Adrenal gland (tissue), 12 donors: ENCODE results near the gene MYH6. TPM values are rescaled to one million over a fixed set of nuclear protein-coding genes. Genes with fewer than 3 reads are reported as not detected.

Experiments used
- DNase-seq, 7 donors: peaks; one replicate each; pipeline ENCODE4 v3.0.0-alpha.2; 2019 to 2020
- H3K27ac ChIP-seq, 5 donors: fragments of 200-600 bp; sonication (generic) in 4 of 5; 1 replicate in 3 of 5; 2 replicates in 2 of 5; pipeline versions ENCODE4 v1.5.1 to v1.8.0; 2016 to 2020; ENCODE audit warnings: mild to moderate bottlenecking in 1 of 5
- H3K27me3 ChIP-seq: fragments of 200-600 bp; 2 replicates; pipeline ENCODE4 v1.8.0; 2021
- H3K36me3 ChIP-seq, 2 donors: fragments of 200-600 bp; replicated peaks in 1 of 2; 1 replicate in 1 of 2; 2 replicates in 1 of 2; pipeline versions ENCODE4 v1.5.1 to v1.8.0; 2018 to 2022
- H3K4me1 ChIP-seq, 2 donors: fragments of 200-600 bp; replicated peaks in 1 of 2; 1 replicate in 1 of 2; 2 replicates in 1 of 2; pipeline versions ENCODE4 v1.5.1 to v1.8.0; 2018 to 2021
- H3K4me3 ChIP-seq, 4 donors: fragments of 200-600 bp; sonication (generic) in 3 of 4; one replicate each; pipeline ENCODE4 v1.5.1; 2016 to 2018
- H3K9me3 ChIP-seq, 3 donors: fragments of 200-600 bp; sonication (generic) in 1 of 3; replicated peaks in 1 of 3; 1 replicate in 2 of 3; 2 replicates in 1 of 3; pipeline versions ENCODE4 v1.5.1 to v1.8.0; 2016 to 2021
- POLR2A ChIP-seq, 2 donors: fragments of 450-650 bp; IDR thresholded peaks; one replicate each; pipeline ENCODE4 v1.6.1; 2017; ENCODE audit warnings: antibody characterized with exemption in 2 of 2, mild to moderate bottlenecking in 2 of 2, moderate library complexity in 1 of 2
- WGBS, 4 donors: extraction: QIAGEN DNeasy Blood & Tissue Kit in 2 of 4; methylation state at CpG; one replicate each; pipeline versions ENCODE4 v1.1.5 to v1.1.7; 2013 to 2017; 5-methylcytosine and 5-hydroxymethylcytosine counted together
- intact Hi-C, 2 donors: fragments of 100-400 bp; cut with DNase I; formaldehyde crosslinking; loops; one replicate each; pipeline versions ENCODE4 v1.14.1 to v1.15.0; 2022 to 2023
- polyA plus RNA-seq, 3 donors: library from polyadenylated mRNA; stranded (reverse); fragments of 200-250 nt in 2 of 3; fragments of 350-450 nt in 1 of 3; fragmentation: Illumina TruSeq in 1 of 3; extraction: RNeasy Lipid Tissue Mini Kit (QIAGEN cat#74804) in 1 of 3; gene quantifications; one replicate each; pipeline ENCODE4 v1.2.3, GENCODE V29; 2013 to 2014
- total RNA-seq, 9 donors: library from RNA; depleted of rRNA in 4 of 9; stranded (reverse); fragments of >200 nt in 4 of 9; fragments of 120-200 nt in 1 of 9; fragmentation: NEBNext Ultra II Directional in 1 of 9; extraction: Animal tissue kit (Norgen Biotek cat#: 25700) in 1 of 9; gene quantifications; one replicate each; pipeline versions ENCODE4 v1.1.0 to v1.2.4, GENCODE V29; 2013 to 2023
- TF ChIP-seq, protein P1 (sequence below), 6 experiments: fragments of 450-650 bp in 4 of 6; fragments of 200-600 bp in 2 of 6; sonication (generic) in 1 of 6; IDR thresholded peaks; 1 replicate in 5 of 6; 2 replicates in 1 of 6; pipeline versions ENCODE4 v1.5.1 to v1.8.0; 2016 to 2021; ENCODE audit warnings: antibody characterized with exemption in 6 of 6, mild to moderate bottlenecking in 2 of 6, moderate library complexity in 1 of 6
- donor health status: healthy with polysubstance abuse.
- donor health status: Bipolar disorder and iron deficiency.
- donor health status: DM: yes; HTN: yes; CAD: no.
- donor health status: DM: no; HTN: no; CAD: no.
- donor health status: DM: no; HTN: no; CAD: no.
- donor health status: DM: yes; HTN: yes; CAD: no.

The MYH6 gene
- total and polyA plus RNA-seq, 12 donors = under 0.01 to 5.2 (median 0.27) TPM; not detected in 5

GRCh38 chr14:23399136-23399535, 8.9 kb downstream of the MYH6 start:
- intact Hi-C loops = no loop called here
- Histone ChIP-seq H3K27me3 (no peaks in the 10 kb centered on the region), H3K4me3 (no peak overlapping the region), H3K27ac (no peak overlapping the region), H3K9me3 (no peaks in the 10 kb centered on the region), H3K36me3 (no peaks in the 10 kb centered on the region), H3K4me1 (no peaks in the 10 kb centered on the region)
- no peak for TF ChIP-seq POLR2A (IDR thresholded peaks at IDR 0.05)
- TF ChIP-seq, protein P1, sequence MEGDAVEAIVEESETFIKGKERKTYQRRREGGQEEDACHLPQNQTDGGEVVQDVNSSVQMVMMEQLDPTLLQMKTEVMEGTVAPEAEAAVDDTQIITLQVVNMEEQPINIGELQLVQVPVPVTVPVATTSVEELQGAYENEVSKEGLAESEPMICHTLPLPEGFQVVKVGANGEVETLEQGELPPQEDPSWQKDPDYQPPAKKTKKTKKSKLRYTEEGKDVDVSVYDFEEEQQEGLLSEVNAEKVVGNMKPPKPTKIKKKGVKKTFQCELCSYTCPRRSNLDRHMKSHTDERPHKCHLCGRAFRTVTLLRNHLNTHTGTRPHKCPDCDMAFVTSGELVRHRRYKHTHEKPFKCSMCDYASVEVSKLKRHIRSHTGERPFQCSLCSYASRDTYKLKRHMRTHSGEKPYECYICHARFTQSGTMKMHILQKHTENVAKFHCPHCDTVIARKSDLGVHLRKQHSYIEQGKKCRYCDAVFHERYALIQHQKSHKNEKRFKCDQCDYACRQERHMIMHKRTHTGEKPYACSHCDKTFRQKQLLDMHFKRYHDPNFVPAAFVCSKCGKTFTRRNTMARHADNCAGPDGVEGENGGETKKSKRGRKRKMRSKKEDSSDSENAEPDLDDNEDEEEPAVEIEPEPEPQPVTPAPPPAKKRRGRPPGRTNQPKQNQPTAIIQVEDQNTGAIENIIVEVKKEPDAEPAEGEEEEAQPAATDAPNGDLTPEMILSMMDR (IDR thresholded peaks at IDR 0.05) = no peak
- WGBS, 4 donors = 82 to 92% (median 87%) methylated on average over 2 to 3 of the region's 3 CpGs
- no peak for DNase-seq

DNA sequence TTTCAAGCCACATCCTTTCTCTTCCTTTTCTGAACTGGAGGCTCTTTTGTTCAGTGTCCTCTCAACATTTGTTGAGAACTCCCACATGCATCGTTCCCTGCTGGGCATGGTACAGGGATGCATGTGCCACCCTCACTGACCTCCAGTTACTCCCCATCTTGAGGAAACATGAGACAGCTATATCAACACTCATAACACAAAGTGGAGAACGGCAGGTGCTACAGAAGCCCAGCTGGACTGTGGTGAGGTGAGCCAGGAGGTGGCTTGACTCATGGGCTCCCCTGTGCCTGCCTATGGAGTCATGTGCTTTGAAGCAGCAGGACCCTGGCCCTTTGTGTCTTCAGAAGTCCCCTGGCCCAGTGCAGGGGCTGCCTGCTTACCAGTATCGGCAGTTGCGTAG, 9.7 kb downstream of the MYH6 start:
- H3K27me3 ChIP-seq = no peaks in the 10 kb centered on the region
- intact Hi-C loops = no loop called here
- TF ChIP-seq, protein P1 (IDR thresholded peaks at IDR 0.05) = no peak
- TF ChIP-seq POLR2A (IDR thresholded peaks at IDR 0.05) = no peak
- no peak for DNase-seq
- no peaks in the 10 kb centered on the region for H3K4me1 ChIP-seq
- no peak overlapping the region for H3K27ac ChIP-seq
- no peak overlapping the region for H3K4me3 ChIP-seq
- no peaks in the 10 kb centered on the region for H3K9me3 ChIP-seq
- WGBS, 4 donors = 83 to 89% (median 87%) methylated on average over 3 to 4 of the region's 4 CpGs
- no peaks in the 10 kb centered on the region for H3K36me3 ChIP-seq

- H3K27me3 ChIP-seq = no peaks in the 10 kb centered on the region
- intact Hi-C loops = no loop called here
- H3K27ac ChIP-seq = no peak overlapping the region
- DNase-seq = no peak
- WGBS, 4 donors = 89 to 100% (median 91%) methylated on average over 1 to 10 of the region's 10 CpGs
- no peaks in the 10 kb centered on the region for H3K4me1 ChIP-seq
- no peaks in the 10 kb centered on the region for H3K36me3 ChIP-seq
- no peak overlapping the region for H3K4me3 ChIP-seq
- no peaks in the 10 kb centered on the region for H3K9me3 ChIP-seq
- no peak for TF ChIP-seq POLR2A (IDR thresholded peaks at IDR 0.05)
- TF ChIP-seq, protein P1 (IDR thresholded peaks at IDR 0.05) = no peak
These were observed 11.2 kb downstream of the MYH6 start for GRCh38 chr14:23396781-23397407.

DNA sequence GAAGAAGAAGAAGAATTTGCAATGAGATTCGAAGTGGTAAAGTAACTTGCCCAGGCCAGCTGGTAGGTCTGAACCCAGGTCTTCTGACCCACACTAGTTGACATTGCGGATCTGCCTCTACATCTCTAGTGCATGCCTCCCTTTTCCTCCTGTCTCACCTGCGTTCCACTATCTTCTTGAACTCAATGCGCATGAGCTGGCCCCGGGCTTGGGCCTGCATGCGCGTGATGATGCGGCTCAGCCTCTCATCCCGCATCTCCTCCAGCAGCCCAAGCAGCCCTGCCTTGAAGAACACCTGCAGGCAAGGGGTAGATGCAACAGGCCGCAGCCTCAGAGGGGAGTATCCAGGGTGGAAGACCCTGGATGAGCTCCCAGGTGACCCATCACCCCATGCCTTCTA, 11.9 kb downstream of the MYH6 start:
- no peaks in the 10 kb centered on the region for H3K4me1 ChIP-seq
- H3K36me3 ChIP-seq = no peaks in the 10 kb centered on the region
- intact Hi-C loops = no loop called here
- TF ChIP-seq, protein P1 (IDR thresholded peaks at IDR 0.05) = no peak
- TF ChIP-seq POLR2A (IDR thresholded peaks at IDR 0.05) = no peak
- DNase-seq = no peak
- no peak overlapping the region for H3K4me3 ChIP-seq
- no peaks in the 10 kb centered on the region for H3K9me3 ChIP-seq
- no peaks in the 10 kb centered on the region for H3K27me3 ChIP-seq
- H3K27ac ChIP-seq = no peak overlapping the region
- 88 to 91% (median 89%) methylated on average over 10 of the region's 10 CpGs for WGBS, 4 donors
